OCI-M2 (cell line): ENCODE results near the gene GLIS1.

Source experiments
- DNase-seq: peaks from one replicate; lab custom pipeline; 2025; ENCODE audit not compliant: unreplicated experiment; lab: John Stamatoyannopoulos, UW

The GLIS1 gene

DNA sequence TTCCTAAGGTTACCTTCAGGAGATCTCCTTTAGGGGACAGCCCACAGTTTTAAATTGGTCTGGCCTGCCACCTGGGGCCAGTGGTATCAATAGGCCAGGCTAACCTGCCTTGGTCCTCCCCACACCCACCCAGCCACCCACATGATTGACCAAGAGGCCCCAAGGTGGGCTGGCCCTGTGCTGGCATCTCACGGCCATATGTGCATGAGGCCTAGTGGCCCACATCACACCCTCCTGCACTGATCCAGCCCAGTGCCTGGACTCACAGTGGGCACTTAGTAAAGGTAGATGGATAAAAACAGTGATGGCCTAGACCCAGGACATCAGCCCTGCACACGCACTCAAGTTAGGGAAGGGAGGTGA, 197.7 kb downstream of the GLIS1 start:
- DNase-seq = no peak

DNA sequence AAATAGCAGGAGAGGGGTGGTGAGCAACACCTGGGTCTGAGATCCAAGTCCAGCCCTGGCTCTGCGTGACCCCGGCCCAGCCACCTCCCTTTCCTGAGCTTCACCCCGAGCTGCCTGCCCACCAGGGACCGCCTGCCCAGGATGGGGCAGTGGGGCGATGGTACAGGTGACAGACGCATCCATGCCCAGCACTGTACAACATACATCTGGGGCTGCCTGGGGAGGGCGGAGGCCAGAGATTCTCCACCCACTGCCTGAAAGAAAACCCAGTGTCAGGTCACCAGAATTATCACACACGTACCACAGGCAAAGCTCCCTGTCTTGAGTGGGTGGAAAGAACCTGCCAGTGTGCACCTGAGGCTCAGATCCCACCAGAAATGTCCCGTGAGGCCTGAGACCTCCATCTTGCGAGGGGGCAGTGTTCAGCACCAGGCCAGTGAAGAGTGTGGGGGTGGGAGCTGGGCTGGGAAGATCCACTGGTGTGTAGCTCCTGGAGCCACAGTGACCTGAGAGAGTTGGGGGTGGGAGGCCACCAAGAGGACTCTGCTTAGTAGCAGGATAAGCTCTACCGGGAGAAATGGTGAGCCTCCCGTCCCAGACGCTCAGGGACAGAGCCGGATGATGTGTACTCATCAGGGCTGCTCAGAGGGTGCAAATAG, 198.2 kb downstream of the GLIS1 start:
- no peak for DNase-seq

DNA sequence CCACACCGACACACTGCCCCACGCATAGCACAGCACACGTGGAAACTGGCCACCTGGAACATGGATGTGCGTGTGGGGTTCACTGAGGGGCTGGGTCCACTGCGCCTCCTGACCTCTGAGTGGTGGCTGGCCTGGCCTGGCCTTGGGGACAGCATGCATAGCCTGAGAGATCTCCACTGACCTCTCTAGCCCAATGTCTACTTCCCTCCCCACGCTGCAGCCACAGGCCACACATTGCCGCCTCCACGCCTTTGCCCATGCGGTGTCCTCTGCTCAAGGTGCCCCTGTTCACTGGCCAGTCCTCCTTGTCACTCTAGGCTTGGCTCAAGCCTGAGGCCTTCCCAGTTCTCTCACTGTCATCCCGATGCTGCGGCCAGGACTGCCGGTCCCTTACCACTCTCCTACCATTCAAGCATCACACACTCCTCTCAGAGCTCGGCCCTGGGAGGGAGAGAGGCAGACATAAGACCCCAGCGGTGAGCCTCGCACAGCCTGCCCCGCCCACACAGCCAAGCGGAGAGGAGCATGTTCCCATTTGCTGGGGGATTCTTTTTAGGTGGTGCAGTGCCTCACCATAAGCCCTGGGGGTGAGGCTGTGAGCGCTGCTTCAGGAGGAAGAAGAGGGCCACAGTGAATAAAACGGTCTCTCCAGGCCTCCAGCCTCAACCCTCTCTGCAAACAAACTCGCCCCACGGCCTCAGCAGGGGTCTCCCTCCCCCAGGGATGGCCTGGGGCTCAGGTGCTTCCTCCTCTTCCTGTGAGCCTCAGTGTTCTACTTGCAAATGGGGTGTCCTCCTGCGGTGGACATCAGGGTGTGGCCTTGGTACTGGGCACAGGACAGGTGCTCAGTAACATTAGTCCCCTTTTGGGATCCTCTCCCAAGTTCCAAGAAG, 199.0 kb downstream of the GLIS1 start:
- DNase-seq = no peak

DNA sequence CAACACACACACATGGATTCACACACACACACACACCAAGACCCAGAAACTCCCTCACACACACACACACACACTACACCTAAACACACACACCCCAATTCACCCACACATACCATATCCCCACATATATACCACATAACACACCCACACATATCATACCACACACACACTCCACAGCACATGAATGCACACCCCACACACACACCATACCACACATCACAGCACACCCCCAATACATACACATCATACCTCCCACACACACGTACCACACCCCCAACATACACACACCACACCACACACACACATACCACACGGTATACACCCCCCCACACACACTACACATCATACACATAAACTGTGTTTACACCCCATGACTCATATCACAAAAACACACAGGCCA, 199.7 kb downstream of the GLIS1 start:
- DNase-seq = no peak

DNA sequence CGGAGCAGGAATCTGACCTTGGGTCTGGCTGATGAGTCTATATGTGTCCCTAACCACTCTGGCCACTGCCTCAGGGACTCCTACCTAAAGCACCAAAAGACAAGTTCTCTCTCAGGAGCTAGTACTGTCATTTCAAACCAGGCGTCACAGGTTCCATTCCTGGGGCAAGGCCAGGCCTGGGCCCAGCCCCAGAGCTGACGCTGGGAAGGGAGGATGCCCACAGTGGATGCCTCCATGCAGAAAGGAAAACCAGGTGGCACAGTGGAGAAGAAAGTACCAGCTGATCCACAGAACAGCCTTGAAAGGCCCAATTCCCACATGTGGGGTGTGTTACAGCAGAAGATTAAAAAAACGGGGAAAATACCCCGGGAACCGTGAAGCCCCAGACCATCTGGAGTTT, 202.4 kb downstream of the GLIS1 start:
- DNase-seq = no peak

DNA sequence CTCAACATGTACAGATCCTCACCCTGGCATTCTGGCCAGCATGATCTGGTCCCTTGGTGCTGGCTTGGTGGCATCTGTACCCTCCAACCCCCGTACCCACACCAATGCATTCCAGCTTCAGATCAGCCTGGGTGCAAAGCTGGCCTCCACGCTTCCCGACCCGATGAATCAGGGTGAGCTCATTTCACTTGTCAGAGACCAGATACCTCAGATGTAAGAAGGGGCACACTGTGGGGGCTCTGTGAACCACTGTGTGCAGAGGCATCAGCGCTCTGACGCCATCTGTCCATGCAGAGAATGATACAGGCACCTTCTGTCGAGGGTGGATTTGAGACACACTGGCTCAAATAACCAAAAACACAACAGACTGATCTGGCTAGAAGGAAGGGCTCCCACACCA, 203.1 kb downstream of the GLIS1 start:
- no peak for DNase-seq

DNA sequence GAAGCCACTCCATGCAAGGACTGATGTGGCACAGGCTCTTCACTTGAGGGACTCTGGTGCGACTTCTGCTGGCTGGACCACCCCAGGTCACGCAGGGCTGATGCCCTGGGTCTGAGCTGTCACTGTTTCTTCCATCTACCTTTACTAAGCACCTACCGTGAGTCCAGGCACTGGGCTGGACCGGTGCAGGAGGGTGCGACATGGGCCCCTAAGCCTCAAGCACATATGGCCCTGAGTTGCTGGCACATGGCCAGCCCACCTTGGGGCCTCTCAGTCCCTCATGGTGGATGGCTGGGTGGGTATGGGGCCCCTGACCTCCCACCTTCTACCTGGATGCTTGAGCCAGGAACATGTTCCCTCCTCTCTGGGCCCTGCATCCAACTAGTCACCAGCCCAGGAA, 203.7 kb downstream of the GLIS1 start:
- no peak for DNase-seq

DNA sequence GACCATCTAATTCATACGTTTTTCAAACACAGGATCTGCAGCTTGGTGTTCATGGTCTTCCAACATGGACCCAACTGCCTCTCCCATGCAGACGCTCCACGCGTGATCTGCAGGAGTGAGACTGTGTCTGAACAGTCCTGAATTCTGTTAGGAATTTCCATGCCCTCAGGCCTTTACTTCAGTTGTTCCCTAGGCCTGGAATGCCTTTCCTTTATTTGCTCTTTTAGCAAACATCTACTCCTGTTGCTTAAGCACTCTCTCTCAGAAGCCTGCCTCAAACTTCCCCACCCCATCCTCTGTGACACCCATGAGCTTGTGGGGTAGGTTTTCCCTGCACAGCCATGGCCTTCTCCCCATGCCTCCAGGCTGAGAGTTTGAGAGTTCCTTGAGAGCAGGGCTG, 206.1 kb downstream of the GLIS1 start:
- no peak for DNase-seq

DNA sequence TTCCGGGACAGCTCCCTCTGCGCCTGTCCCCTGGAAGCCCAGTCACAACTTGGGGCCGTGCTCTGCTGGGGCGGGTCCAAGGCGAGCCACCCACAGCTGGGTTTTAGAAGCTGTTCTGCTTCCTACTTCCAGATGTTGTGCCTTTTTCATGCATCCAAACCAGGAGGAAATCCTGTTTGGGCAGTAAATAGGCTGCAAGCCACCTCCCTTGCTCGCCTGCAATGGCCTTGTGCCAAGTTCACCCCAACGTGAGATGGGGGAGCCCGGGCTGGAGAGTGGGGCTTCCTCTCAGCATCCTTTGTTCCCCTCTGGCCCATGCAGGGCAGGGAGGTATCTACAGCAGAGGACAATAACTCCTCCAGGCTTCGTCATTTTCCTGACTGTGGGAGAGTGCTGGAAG, 206.6 kb downstream of the GLIS1 start:
- no peak for DNase-seq

DNA sequence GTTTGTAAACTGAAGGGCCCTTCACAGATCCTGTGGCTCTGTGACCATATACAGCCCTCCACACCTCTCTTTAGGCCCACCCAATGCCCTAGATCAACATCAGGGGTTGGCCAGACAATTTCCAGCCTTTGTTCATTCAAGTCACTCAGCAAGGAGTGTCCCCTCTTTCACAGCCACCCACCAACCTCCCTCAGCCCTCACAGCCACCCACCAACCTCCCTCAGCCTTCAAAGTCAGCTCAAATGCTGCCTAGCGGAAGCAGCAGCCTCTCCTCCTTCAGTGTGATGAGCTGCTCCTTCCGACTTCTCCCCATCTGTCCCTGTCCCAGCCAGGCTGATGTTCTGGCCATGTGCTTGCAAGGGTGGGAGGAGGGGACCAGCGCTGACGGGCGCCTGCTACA, 208.4 kb downstream of the GLIS1 start:
- no peak for DNase-seq

DNA sequence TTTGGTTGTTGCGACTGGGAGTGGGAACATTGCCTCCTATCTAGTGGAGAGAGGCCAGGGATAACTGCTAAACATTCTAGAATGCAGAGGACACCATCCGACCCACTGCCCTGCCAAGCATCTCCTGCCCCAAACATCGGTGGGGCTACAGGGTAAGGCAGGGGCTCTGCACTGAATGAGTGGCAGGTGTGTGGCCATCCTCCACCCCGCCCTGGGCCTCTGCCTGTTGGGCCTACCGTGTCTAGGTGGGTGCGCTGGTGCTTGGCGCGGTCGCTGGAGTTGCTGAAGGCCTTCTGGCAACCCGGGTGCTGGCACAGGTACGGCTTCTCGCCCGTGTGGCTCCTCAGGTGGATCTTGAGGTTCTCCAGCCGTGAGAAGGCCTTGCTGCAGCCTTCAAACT, 209.4 kb downstream of the GLIS1 start:
- no peak for DNase-seq

DNA sequence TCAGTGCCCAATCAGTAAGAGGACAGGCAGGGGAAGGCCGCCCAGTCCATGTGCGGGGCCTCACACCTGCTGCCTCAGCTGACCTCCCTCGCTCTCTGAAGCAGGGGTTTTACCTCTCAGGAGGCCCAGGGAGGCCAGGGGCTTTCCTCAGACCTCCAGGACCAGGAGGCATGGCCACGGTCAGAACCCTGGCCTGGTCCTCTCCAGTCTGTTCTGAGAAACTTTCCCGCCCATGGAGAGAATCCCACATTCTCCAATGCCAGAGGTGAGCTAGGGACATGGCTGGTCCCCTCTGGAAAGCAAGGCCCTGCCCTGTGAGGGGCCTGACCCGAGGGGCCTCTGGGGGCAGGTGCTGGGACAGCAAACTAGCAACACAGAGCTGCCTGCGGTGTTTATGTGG, 211.6 kb downstream of the GLIS1 start:
- no peak for DNase-seq

DNA sequence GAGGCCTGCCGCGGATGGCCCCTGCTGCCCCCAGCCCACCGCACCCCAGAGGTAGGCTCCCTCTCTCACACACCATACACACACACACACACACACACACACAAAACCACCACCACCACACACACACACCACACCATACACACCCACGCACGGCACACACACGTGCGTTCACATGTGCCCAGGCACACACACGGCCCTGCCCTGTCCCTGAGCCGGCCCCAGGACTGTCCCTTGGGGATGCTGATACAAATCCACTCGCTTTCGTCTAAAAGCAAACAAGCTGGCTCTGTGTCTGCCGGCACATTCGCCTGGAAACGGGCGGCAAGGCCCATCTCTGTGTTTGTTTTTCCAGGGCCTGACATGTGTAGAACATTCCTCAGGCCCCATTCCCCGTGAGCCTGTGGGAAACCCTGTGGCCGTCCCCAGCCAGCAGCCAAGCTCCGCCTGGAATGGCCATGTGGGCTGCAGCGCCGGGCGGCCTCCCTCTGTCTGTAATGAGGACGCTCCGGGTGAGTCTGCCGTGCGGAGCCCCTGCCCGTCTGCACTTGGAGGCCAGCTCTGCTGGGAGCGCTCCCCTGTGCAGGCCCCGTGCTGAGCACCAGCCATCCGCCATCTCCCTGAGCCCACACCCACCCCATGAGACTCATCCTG, 212.4 kb downstream of the GLIS1 start:
- DNase-seq = no peak

DNA sequence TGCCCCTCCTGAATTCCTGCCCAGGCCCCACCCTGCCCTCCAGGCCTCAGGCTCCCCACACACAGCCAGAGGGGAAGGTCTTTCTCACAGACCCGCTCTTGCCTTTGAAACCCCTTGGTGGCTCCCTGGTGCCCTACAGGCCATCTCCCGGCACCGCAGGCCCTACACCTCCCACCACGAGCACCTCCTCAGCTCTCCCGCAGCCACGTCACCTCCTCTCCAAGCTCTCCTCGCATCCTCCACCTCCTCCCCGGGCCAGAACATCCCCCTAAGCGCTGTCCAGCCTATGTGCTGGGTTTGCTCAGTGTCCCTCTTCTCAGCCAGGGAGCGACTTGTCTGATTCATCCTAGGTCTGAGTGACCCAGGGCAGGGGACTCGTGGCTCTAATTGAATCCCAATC, 213.4 kb downstream of the GLIS1 start:
- no peak for DNase-seq

DNA sequence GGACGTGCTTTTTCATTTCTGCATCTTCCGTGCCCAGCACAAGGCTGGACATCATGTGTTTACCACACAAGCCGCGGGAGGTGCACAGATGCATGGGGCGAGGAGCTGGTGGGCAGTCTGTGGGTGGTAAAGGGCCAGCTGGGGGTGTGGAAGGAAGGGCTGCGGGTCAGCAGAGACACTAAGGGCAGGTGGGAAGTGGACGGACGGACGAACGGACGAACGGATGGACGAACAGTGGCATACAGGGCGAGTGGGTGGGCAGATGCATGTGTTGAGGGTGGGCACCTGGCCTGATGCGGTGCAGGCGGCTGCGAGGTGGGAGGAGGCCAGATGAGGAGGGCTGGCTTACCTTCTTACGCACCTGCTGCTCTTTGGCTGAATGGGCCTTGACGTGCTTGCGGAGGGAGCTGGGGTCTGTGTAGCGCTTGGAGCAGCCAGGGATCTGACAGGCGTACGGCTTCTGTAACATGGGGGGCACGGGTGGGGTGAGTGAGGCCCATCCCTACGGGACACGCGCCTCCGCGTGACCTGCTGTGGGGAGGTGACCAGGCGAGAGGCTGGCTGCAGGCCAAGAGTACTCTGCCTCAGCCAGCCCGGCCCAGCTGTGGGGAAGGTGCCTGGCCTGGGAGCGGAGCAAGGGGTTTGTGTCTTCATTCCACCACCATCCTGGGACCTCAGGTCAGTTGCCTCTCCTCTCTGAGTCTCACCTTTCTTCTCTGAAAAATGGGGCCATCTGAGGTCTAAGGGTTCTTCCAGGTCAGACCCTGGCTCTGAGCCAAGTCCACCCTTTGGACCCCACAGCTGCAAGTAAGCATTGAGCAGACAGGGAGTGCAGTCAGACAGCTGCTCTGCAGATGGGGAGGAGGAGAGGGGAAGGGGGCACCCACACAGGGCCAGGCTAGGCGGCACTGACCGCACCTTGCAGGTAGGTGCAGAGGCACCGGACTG, 214.3 kb downstream of the GLIS1 start:
- no peak for DNase-seq

DNA sequence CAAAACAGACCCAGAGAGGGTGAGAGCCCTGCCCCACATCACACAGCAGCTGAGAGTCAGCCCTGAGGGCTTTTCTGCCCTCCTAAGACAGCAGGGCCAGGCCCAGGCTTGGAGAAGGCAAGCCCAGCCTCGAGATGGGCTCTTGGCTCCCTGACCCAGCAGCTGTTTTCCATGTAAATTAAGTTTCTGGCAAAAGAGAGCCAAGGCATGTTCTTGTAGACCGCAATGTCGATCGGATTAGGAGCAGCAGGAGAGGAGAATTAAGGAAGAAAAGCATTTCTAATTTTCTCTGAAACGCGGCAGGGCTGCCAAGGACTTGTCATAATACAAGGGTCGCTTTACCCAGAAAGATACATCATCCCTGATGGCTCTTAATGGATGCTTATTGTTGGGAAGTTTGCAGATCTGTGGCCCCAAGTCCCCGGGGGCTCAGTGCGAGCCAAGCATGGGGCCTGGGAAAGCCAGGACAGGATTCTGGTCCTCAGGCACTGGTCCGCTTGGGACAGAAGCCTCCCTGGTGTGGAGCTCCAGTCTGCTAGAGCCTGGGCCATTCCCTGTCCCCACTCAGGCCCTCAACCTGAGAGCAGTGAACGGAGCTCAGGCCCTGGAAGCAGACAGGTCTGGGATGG, 216.9 kb downstream of the GLIS1 start:
- no peak for DNase-seq

DNA sequence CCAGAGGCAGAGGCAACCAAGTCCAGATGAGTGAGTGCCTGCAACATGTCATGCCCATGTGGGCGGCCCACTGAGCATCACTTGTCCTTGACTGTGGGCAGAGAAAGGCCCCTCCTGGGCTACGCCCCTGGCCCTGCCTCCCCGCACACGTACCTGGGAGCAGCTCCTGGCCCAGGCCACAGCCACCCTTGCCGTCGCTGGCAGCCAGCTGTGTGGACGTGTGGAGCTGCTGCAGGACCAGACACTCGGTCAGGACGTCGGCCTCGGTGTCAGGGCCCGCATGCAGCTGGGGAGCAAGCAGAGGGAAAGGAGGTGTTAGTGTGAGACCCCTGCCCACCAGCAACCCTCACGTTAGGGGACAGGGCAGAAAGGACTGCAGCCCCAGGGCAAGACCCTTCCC, 218.5 kb downstream of the GLIS1 start:
- no peak for DNase-seq

DNA sequence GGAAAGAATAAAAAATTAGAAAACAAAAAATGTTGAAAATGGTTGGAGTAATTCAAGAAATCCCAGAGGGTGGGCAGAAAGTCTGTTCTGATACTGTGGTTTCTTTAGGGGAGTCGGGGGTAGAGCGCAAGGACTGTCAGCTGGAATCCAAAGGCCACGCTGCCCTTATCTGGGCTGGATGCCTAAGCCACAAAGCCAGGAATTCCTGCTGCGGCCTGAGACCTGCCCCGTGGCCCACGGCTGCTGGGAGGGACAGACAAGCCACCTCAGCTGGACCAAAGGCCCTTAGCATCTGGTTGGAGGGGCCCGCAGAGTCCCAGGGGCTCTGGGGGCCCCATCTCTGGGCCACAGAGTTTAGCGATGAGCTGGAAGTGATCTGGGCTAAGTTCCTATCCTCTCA, 219.5 kb downstream of the GLIS1 start:
- DNase-seq = no peak

DNA sequence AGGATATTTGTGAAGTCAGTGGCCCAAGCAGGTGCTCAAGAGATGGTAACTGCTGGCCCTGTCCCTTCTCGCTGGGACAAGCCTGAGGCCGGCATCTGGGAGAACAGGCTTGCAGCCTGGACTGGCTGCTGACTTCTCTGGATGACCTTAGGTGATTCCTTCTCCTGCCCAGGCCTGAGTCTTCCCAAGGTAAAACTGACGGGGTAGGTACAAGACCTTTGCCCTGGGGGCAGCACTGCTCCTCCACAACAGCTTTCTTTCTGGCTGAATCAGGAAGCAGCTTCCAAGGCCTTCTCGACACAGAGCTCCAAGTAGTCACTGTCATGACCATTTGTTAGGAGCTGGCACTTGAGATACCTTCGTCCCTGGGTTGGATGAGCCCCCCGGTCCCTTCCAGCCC, 220.2 kb downstream of the GLIS1 start:
- DNase-seq = no peak

DNA sequence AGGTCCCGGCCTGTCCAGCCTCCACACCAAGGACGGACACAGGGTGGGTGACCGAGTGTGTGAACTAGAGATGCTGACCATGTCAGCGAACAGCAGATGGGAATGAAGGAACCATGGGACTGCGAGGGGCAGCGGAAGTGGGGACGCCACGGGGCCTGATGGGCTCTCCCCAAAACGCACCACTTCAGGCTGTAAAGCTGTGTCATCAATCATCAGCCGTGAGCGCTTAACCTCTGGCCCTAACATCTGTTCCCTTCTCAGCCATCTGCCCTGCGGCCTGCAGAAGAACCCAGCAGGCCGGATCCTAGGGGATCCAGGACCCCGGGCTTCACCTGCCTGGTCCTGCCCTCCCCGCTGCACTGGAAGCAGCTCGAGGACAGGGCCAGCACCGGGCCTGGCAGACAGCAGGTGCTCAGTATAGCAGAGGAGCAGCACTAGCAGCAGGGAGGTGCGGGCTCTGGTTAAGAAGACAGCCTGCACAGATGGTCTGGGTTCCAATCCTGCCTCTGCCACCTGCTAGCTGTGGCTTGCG, 221.1 kb downstream of the GLIS1 start:
- DNase-seq = no peak
